GM12872 (cell line): Measurements from ENCODE around the gene PLAC9.

Experiments used
- TF ChIP-seq, protein P1 (sequence below): IDR thresholded peaks from 3 replicates; pipeline ENCODE4 v1.5.1; 2011; ENCODE audit warnings: low read depth, mild to moderate bottlenecking, low read length, moderate library complexity; ENCODE audit not compliant: insufficient read depth

The PLAC9 gene

DNA sequence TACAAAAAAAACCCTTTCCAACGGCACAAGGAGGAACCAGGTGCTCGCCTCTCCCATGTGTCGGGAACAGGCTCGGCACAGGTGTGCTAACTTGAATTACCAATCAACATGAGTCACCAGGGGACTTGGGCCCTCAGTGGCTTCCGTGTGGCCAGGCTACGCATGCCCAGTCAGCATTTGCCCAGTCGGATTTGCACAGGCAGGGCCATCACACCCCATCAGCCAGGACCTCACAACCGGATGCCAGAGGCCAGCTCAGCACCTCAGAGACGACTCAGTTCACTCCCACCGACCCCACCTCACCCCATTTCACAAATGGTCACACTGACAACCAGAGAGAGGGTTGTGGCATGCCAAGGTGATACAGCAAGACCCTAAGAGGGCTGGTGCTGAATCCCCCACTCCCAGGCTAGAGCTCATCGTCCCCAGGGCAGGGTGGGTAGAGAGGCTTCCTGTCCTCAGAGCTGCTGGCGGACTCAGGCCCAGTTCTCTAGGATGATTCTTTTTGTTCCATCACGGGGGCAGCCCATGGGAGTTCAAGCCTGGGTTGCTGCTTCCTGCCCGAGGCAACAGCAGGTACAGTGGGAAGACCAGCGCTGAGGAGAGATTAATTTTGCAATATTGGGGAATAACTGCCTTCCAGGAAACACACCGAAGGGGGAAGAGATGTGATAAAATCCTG lies 59.2 kb downstream of the PLAC9 start:
- TF ChIP-seq, protein P1, sequence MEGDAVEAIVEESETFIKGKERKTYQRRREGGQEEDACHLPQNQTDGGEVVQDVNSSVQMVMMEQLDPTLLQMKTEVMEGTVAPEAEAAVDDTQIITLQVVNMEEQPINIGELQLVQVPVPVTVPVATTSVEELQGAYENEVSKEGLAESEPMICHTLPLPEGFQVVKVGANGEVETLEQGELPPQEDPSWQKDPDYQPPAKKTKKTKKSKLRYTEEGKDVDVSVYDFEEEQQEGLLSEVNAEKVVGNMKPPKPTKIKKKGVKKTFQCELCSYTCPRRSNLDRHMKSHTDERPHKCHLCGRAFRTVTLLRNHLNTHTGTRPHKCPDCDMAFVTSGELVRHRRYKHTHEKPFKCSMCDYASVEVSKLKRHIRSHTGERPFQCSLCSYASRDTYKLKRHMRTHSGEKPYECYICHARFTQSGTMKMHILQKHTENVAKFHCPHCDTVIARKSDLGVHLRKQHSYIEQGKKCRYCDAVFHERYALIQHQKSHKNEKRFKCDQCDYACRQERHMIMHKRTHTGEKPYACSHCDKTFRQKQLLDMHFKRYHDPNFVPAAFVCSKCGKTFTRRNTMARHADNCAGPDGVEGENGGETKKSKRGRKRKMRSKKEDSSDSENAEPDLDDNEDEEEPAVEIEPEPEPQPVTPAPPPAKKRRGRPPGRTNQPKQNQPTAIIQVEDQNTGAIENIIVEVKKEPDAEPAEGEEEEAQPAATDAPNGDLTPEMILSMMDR, result no peak

DNA sequence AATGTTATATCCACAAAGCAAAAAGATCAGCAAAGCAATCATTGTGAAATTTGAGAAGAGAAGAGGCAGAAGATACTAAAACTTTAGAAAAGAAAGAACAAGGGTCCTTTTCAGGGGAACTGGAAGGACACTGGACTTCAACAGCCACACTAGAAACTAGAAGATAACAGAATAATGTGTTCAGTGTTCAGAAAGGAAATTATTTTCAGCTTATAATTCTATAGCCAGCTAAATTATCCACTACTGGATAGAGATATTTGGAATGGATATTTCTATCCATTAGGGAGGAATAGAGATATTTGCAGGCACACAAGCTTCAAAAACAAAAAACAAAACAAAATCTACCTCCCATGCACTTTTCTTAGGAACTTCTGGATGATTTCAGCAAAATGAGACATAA lies 60.0 kb downstream of the PLAC9 start:
- TF ChIP-seq, protein P1, result no peak

DNA sequence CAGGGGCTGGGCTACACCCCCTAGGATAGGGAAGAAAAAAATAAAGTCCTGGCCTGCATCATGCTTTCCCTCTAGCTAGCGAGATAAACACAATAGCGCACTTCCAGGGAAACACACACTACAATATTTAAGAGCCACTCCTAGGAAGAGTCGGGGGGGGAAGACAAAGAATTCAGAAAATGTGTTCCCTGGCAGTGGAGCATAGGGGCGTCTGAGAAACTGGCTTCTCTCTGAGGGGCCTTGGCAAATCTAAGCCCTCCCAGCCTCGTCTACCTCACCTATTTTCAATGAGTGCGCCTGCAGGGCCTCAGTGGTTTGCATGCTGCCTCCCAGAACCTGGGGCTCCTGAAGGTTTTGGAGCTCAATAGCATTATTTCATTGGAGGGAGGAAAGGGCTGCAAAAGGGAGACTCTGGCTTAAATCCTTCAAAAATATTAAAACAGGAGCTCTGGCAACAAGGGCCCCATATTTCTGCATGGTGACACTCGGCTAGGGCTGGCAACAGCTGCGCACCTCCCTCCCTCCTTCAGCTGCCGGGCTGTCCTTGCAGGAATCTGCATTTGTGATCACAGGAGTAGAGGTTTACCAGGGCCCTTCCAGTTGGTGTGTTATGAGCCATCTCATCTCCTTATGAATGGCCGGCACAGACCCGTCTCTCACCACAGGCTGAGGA lies 62.0 kb downstream of the PLAC9 start:
- TF ChIP-seq, protein P1, result no peak
